Natural killer cell (primary cell): ENCODE data around the gene TAS2R30. TPM values are rescaled to one million over a fixed set of nuclear protein-coding genes. Genes with fewer than 3 reads are reported as not detected.

Experiments
- ATAC-seq, 3 donors: fragments of 150-1000 bp in 2 of 3; fragments of 200-7000 bp in 1 of 3; cut with Tn5 transposase; 1 replicate in 1 of 3; 2 replicates in 2 of 3; pipeline ENCODE4 v1.10.0; 2021; ENCODE audit warnings: mild to moderate bottlenecking in 2 of 3, moderate library complexity in 2 of 3
- DNase-seq, 2 donors: peaks; one replicate each; pipeline versions ENCODE4 v3.0.0 to v3.0.0-alpha.2; 2013 to 2021; ENCODE audit warnings: mixed read lengths in 1 of 2
- H3K27ac ChIP-seq: one replicate; pipeline ENCODE4 v1.5.1; 2013; ENCODE audit warnings: mild to moderate bottlenecking, low read length
- H3K27me3 ChIP-seq: one replicate; pipeline ENCODE4 v1.6.1; 2013; ENCODE audit warnings: low read length; ENCODE audit not compliant: control insufficient read depth, insufficient read depth
- H3K36me3 ChIP-seq: one replicate; pipeline ENCODE4 v1.6.1; 2013; ENCODE audit warnings: low read length; ENCODE audit not compliant: control insufficient read depth, insufficient read depth
- H3K4me1 ChIP-seq: one replicate; pipeline ENCODE4 v1.6.1; 2013; ENCODE audit warnings: low read length; ENCODE audit not compliant: control insufficient read depth, insufficient read depth
- H3K4me3 ChIP-seq: one replicate; pipeline ENCODE4 v1.5.1; 2013; ENCODE audit warnings: low read length
- H3K9me3 ChIP-seq: one replicate; pipeline ENCODE4 v1.6.1; 2013; ENCODE audit warnings: low read length; ENCODE audit not compliant: control insufficient read depth, insufficient read depth
- H3K27ac Mint-ChIP-seq, 2 donors: one replicate each; pipeline ENCODE4 v1.8.0; 2022; ENCODE audit warnings: mild to moderate bottlenecking in 2 of 2, mixed read lengths in 2 of 2, moderate library complexity in 1 of 2
- H3K27me3 Mint-ChIP-seq, 2 donors: one replicate each; pipeline ENCODE4 v1.8.0; 2022; ENCODE audit warnings: low read depth in 2 of 2, mixed read lengths in 2 of 2
- H3K36me3 Mint-ChIP-seq: one replicate; pipeline ENCODE4 v1.8.0; 2022; ENCODE audit warnings: mixed read lengths
- H3K4me1 Mint-ChIP-seq, 2 donors: one replicate each; pipeline ENCODE4 v1.8.0; 2022; ENCODE audit warnings: mixed read lengths in 2 of 2
- H3K4me3 Mint-ChIP-seq: one replicate; pipeline ENCODE4 v1.8.0; 2022; ENCODE audit warnings: mild to moderate bottlenecking, moderate library complexity, mixed read lengths
- H3K9me3 Mint-ChIP-seq, 2 donors: one replicate each; pipeline ENCODE4 v1.8.0; 2022; ENCODE audit warnings: mixed read lengths in 2 of 2
- WGBS: methylation state at CpG from one replicate; pipeline ENCODE4 v1.1.7; 2013; ENCODE audit warnings: missing lambda C conversion rate; ENCODE audit not compliant: insufficient coverage; 5-methylcytosine and 5-hydroxymethylcytosine counted together
- intact Hi-C: fragments of 100-400 bp; cut with micrococcal nuclease; formaldehyde crosslinking; loops from one replicate; pipeline ENCODE4 v1.14.2; 2022
- total RNA-seq, 4 donors: library from RNA; stranded (reverse); fragments of 120-200 nt in 1 of 4; gene quantifications; one replicate each; pipeline versions ENCODE4 v1.2.3 to v1.2.4, GENCODE V29; 2013 to 2022
- TF ChIP-seq, protein P1 (sequence below): fragments of 200-600 bp; IDR thresholded peaks from one replicate; pipeline ENCODE4 v1.8.0; 2022; ENCODE audit warnings: antibody characterized with exemption

Gene TAS2R30
- total RNA-seq, 3 donors from 2014 or later (not counting 1 experiment from before 2014, with no cell fraction given): 6.9 to 9.7 (median 6.9) TPM

GRCh38 chr12:11174022-11174421 lies 39.6 kb upstream of the TAS2R30 start:
- Histone ChIP-seq H3K4me1 (peaks cover 8% of the 10 kb centered on the region), H3K36me3 (peaks cover 4% of the 10 kb centered on the region), H3K4me3 (no peak overlapping the region), H3K9me3 (no peaks in the 10 kb centered on the region), H3K27ac (no peak overlapping the region), H3K27me3 (no peaks in the 10 kb centered on the region)
- Mint-ChIP-seq H3K9me3 (no peaks in the 10 kb centered on the region), H3K4me3 (no peak overlapping the region), H3K27me3 (no peaks in the 10 kb centered on the region), H3K36me3 (no peaks in the 10 kb centered on the region), H3K27ac (no peak overlapping the region), H3K4me1 (peaks cover 46 to 57% of the 10 kb centered on the region in 2 donors)
- no peak for ATAC-seq
- 80% methylated on average over 1 of the region's 2 CpGs for WGBS
- intact Hi-C loops: loop anchor here (10.0 kb wide), 1 partner anchor 559 kb away; the partner anchor contains the start of gene MAGOHB
- TF ChIP-seq, protein P1, sequence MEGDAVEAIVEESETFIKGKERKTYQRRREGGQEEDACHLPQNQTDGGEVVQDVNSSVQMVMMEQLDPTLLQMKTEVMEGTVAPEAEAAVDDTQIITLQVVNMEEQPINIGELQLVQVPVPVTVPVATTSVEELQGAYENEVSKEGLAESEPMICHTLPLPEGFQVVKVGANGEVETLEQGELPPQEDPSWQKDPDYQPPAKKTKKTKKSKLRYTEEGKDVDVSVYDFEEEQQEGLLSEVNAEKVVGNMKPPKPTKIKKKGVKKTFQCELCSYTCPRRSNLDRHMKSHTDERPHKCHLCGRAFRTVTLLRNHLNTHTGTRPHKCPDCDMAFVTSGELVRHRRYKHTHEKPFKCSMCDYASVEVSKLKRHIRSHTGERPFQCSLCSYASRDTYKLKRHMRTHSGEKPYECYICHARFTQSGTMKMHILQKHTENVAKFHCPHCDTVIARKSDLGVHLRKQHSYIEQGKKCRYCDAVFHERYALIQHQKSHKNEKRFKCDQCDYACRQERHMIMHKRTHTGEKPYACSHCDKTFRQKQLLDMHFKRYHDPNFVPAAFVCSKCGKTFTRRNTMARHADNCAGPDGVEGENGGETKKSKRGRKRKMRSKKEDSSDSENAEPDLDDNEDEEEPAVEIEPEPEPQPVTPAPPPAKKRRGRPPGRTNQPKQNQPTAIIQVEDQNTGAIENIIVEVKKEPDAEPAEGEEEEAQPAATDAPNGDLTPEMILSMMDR: no peak
- DNase-seq: no peak

DNA sequence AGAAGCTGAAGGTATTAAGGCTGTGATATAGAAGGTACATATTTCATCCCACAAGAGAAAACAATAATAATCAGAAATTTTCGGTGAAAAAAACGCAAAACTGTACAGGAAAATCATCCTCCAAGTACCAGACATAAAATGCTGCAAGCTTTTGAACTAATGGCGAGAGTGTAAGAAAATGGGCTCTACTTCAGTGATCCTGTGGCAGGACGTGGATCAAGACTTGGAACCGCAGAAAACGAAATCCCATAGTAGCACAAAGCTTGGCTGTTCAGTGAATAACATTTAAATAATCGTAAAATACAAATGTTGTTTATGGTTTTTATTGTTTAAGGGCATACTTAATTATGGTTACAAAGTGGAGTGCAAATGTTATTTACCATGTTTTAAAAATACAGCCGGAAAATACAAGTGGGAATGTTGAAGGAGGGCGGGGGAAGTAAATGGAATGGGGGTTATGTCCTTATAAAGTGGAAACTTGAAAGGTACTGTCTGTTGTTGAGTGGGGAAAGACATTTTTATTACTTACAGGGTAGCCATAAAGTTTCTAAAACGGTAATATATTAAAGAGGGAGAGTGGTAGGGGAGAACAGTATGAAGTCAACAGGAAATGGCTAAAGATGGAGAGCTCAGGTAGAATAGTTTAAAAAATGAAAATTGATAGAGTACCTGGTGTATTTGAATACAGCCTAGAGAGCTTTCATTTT lies 37.7 kb upstream of the TAS2R30 start:
- Histone ChIP-seq H3K27ac (peak overlapping the region; percentile 89), H3K4me3 (peak overlapping the region; percentile 69)
- H3K4me1 Mint-ChIP-seq: peaks cover 61 to 68% of the 10 kb centered on the region in 2 donors

DNA sequence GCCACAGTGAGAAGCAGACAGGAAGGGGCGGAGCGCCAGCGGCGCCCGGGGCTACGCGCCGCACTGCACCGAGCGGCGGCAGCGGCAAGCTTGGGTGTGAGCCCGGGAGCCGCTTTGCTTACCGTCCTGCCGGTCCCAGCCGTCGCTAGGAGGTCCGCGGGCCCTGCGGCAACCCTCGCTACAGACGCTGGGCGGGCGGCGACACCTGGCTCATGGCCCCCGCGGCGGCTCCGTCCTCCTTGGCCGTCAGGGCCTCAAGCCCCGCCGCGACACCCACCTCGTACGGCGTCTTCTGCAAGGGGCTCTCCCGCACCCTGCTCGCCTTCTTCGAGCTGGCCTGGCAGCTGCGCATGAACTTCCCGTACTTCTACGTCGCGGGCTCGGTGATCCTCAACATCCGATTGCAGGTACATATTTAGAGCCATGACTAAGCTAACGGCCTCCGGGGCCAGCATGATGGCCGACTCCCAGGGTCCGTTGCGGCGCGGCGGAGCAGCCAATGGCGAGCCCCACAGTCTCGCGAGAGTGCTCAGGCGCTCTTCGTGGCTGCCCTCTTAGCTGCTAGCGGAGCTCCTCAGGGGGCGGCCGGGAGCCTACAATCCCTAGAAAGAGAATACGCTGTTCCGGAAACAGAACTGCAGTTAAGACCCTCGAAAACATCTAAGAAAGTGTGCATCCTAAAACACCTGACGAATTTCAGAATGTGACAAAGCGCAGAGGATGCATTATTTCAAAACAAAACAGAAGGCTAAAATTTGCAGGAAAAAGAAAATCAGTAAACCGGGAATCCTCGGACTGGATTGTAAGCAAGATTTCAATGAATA lies 36.9 kb upstream of the TAS2R30 start, which contains the start of gene SMIM10L1:
SMIM10L1 (plus strand) TSS at position 50 of the 824 bp plus-strand sequence; CDS start at position 213, 163 bp downstream.
- peak; percentile 93 to 96 (median 94) for ATAC-seq
- peak within 1 kb of the TSS; percentile 69 for H3K4me3 ChIP-seq
- TF ChIP-seq, protein P1: no peak
- no peaks in the 10 kb centered on the region for H3K9me3 Mint-ChIP-seq
- under 1% methylated on average over 68 of the region's 70 CpGs for WGBS
- peak within 1 kb of the TSS; percentile 89 for H3K27ac ChIP-seq
- peaks cover 5% of the 10 kb centered on the region for H3K36me3 ChIP-seq
- H3K4me1 Mint-ChIP-seq: peaks cover 68 to 72% of the 10 kb centered on the region in 2 donors
- intact Hi-C loops: loop anchor here (2.0 to 10.0 kb wide), 2 partner anchors 189 to 557 kb away; partner anchors contain the start of gene MAGOHB
- DNase-seq: peak; percentile 86 to 95
- H3K4me3 Mint-ChIP-seq: peak within 1 kb of the TSS; percentile 100
- peaks cover 8% of the 10 kb centered on the region for H3K4me1 ChIP-seq
- peak within 1 kb of the TSS; percentile 99 to 100 for H3K27ac Mint-ChIP-seq
- no peaks in the 10 kb centered on the region for H3K36me3 Mint-ChIP-seq
- H3K27me3 ChIP-seq: no peaks in the 10 kb centered on the region
- H3K27me3 Mint-ChIP-seq: no peaks in the 10 kb centered on the region
- H3K9me3 ChIP-seq: no peaks in the 10 kb centered on the region

More for the DNA sequence above, 37.7 kb upstream of the TAS2R30 start:
- DNase-seq: peak in 1 of 2 donors; percentile 23
- H3K4me1 ChIP-seq: peaks cover 8% of the 10 kb centered on the region
- intact Hi-C loops: loop anchor here (2.0 to 10.0 kb wide), 2 partner anchors 189 to 557 kb away; partner anchors contain the start of gene MAGOHB
- Mint-ChIP-seq H3K4me3 (peak overlapping the region; percentile 100), H3K36me3 (no peaks in the 10 kb centered on the region), H3K9me3 (no peaks in the 10 kb centered on the region), H3K27me3 (no peaks in the 10 kb centered on the region), H3K27ac (peak overlapping the region; percentile 99 to 100)
- peaks cover 4% of the 10 kb centered on the region for H3K36me3 ChIP-seq
- H3K9me3 ChIP-seq: no peaks in the 10 kb centered on the region
- TF ChIP-seq, protein P1: no peak
- ATAC-seq: no peak
- H3K27me3 ChIP-seq: no peaks in the 10 kb centered on the region
- 5% methylated on average over 9 of the region's 10 CpGs for WGBS
